Measurements from ENCODE around the gene RAD23B. TPM values are rescaled to one million over a fixed set of nuclear protein-coding genes. Genes with fewer than 3 reads are reported as not detected.

Gene RAD23B
- total RNA-seq, 4 donors from 2014 or later: 69.8 to 94.4 (median 74.4) TPM

DNA sequence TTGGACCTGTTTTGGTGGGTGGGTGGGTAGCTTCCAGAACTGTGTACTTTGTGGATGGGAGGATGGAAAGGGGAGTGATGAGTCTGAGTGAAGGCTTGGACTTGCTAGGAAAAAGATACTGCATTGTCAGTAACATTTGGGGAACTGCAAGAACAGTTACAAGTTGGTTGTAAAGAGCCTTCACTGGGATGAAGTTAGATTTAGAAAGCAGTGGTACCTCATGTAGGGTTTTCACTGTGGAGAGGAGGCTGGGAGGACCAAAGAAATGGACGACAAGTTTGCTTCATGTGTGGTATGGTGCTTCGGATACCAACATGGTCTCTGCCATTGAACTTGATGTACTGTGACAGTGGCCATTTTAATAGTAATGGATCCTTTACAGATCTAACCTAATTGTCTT lies 50.3 kb downstream of the RAD23B start:
- H3K36me3 ChIP-seq: peaks cover 5 to 79% (median 7%) of the 10 kb centered on the region in 3 donors
- no peak overlapping the region for H3K27ac ChIP-seq
- no peak overlapping the region for H3K4me3 ChIP-seq
- TF ChIP-seq POLR2A (IDR thresholded peaks at IDR 0.05): no peak
- TF ChIP-seq, protein P1, sequence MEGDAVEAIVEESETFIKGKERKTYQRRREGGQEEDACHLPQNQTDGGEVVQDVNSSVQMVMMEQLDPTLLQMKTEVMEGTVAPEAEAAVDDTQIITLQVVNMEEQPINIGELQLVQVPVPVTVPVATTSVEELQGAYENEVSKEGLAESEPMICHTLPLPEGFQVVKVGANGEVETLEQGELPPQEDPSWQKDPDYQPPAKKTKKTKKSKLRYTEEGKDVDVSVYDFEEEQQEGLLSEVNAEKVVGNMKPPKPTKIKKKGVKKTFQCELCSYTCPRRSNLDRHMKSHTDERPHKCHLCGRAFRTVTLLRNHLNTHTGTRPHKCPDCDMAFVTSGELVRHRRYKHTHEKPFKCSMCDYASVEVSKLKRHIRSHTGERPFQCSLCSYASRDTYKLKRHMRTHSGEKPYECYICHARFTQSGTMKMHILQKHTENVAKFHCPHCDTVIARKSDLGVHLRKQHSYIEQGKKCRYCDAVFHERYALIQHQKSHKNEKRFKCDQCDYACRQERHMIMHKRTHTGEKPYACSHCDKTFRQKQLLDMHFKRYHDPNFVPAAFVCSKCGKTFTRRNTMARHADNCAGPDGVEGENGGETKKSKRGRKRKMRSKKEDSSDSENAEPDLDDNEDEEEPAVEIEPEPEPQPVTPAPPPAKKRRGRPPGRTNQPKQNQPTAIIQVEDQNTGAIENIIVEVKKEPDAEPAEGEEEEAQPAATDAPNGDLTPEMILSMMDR (IDR thresholded peaks at IDR 0.05): no peak
- intact Hi-C loops (cut with DNase I): no loop called here
- H3K27me3 ChIP-seq: no peaks in the 10 kb centered on the region
- H3K4me1 ChIP-seq: peaks cover 7 to 26% (median 13%) of the 10 kb centered on the region in 3 donors
- no peaks in the 10 kb centered on the region for H3K9me3 ChIP-seq
- DNase-seq: no peak
- WGBS, 2 donors: 90 to 100% methylated on average over 2 of the region's 2 CpGs

DNA sequence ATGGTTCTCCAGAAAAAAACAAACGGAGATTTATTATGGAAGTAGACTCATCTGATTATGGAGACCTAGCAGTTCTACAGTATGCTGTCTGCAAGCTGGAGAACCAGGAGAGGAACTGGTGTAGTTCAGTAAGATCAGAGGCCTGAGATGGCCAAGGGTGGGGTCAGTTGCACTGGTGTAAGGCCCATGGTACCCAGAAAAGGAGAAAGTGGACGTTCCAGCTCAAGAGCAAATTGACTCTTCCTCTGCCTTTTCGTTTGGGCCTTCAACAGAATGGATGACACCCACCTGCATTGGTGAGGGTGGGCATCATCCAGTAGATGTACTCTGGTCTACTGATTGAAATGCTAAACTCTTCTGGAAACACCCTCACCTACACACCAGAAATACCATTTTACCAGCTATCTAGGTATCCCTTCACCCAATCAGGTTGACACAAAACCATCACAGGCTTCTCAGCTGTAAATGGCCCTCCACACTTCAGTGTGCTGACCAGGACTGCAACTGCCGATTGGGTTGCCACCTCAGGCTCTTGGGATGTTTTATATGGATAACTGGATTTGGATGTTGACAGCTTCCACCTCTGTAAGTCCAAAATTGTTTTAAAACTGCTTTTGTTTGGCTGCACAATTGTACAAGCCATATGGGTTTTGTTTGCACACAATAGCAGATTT lies 51.2 kb downstream of the RAD23B start:
- no peak for DNase-seq
- Histone ChIP-seq H3K27me3 (no peaks in the 10 kb centered on the region), H3K27ac (no peak overlapping the region), H3K36me3 (peaks cover 7 to 78% (median 10%) of the 10 kb centered on the region in 3 donors), H3K4me1 (peaks cover 7 to 26% (median 13%) of the 10 kb centered on the region in 3 donors), H3K4me3 (no peak overlapping the region), H3K9me3 (no peaks in the 10 kb centered on the region)
- TF ChIP-seq, protein P1 (IDR thresholded peaks at IDR 0.05): no peak
- TF ChIP-seq POLR2A (IDR thresholded peaks at IDR 0.05): no peak
- intact Hi-C loops (cut with DNase I): no loop called here
- 85 to 88% methylated on average over 4 of the region's 4 CpGs for WGBS, 2 donors

DNA sequence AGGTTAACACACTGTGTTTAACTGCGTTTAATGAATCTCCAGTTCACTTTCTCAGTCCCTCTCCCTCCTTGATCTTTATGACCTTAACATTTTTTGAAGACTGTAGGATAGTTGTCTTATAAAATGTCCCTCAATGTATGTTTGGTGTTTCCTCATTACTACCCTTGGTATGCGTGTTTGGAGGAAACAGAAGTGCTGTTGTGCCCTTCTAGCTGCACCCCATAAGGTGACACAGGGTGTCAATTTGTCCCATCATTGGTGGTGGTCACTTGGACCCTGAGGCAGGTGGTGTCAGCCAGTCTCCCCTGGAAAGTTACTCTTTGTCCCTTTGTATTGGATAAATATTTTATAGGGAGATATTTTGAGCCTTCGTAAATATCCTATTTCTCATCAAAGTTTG lies 52.3 kb downstream of the RAD23B start:
- no peak for TF ChIP-seq POLR2A (IDR thresholded peaks at IDR 0.05)
- TF ChIP-seq, protein P1 (IDR thresholded peaks at IDR 0.05): no peak
- Histone ChIP-seq H3K4me1 (peaks cover 7 to 27% (median 13%) of the 10 kb centered on the region in 3 donors), H3K9me3 (no peaks in the 10 kb centered on the region), H3K36me3 (peaks cover 6 to 67% (median 7%) of the 10 kb centered on the region in 3 donors), H3K27me3 (no peaks in the 10 kb centered on the region), H3K27ac (no peak overlapping the region), H3K4me3 (no peak overlapping the region)
- intact Hi-C loops (cut with DNase I): no loop called here
- 92 to 97% methylated on average over 3 of the region's 3 CpGs for WGBS, 2 donors
- DNase-seq: no peak

DNA sequence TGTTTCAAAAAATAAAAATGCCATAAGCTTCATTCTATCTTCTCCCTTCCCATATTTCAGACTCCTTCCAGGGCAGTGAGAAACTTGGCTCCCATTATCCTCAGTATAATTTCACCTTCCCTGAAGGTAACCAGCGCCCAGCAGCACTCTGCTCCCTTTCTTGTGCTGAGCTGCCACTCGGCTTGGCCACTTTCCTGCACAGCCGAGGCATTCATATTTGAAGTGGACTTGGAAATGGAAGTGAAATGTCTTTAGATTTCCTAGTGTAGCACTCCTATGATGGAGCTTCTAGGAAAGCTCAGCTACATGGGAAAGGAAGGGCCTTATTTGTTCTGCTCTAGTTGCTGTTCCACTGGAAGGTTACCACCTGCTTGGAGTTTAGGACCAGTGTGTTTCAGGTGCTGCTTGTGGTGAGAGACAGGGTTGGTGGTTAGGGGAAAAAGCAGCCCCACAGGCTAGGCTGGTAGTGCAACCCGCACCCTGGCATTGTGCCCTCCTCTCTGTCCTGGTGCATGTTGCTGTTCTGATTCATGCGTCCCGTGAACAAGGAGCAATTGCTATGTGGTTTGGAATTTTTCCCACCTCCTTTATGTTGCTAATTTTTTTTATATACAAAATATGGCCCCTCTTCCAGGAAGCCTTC lies 53.8 kb downstream of the RAD23B start:
- no peaks in the 10 kb centered on the region for H3K9me3 ChIP-seq
- H3K4me3 ChIP-seq: no peak overlapping the region
- H3K36me3 ChIP-seq: peaks cover 6 to 52% (median 7%) of the 10 kb centered on the region in 3 donors
- DNase-seq: no peak
- H3K4me1 ChIP-seq: peaks cover 7 to 39% (median 18%) of the 10 kb centered on the region in 3 donors
- WGBS, 2 donors: 41 to 45% methylated on average over 6 of the region's 6 CpGs
- intact Hi-C loops (cut with DNase I): no loop called here
- TF ChIP-seq, protein P1 (IDR thresholded peaks at IDR 0.05): peak in 1 of 6 experiments; percentile 25
- TF ChIP-seq POLR2A (IDR thresholded peaks at IDR 0.05): no peak
- no peaks in the 10 kb centered on the region for H3K27me3 ChIP-seq
- peak overlapping the region in 3 of 4 donors; percentile 18 to 73 (median 59) for H3K27ac ChIP-seq

All from esophagus squamous epithelium (tissue), 5 donors.